Tibial nerve (tissue), 3 donors: ENCODE data around the gene COL25A1.

Experiments used
- CTCF ChIP-seq, 5 experiments: fragments of 200-600 bp in 3 of 5; fragments of 450-650 bp in 2 of 5; sonication (generic) in 3 of 5; IDR thresholded peaks; one replicate each; pipeline ENCODE4 v1.5.1; 2016 to 2019; ENCODE audit warnings: antibody characterized with exemption in 5 of 5, mild to moderate bottlenecking in 3 of 5, moderate library complexity in 2 of 5
- POLR2A ChIP-seq, 2 donors: fragments of 450-650 bp; IDR thresholded peaks; one replicate each; pipeline ENCODE4 v1.6.1; 2017; ENCODE audit warnings: antibody characterized with exemption in 2 of 2, mild to moderate bottlenecking in 2 of 2, moderate library complexity in 2 of 2

- TF ChIP-seq CTCF (IDR thresholded peaks at IDR 0.05), result no peak
- TF ChIP-seq POLR2A (IDR thresholded peaks at IDR 0.05), result no peak
Observed at GRCh38 chr4:109319156-109319555, 16.7 kb upstream of the COL25A1 start.
